Activated CD4-positive, alpha-beta T cell treated with anti-CD3 and anti-CD28 coated beads for 4 hours (primary cell): ENCODE measurements around the gene HCN4.
"Not testable (repeated sequence)": the region's sequence is repeated elsewhere in the genome, so short reads cannot be mapped to it uniquely, and the experiment has no call there.

Experiments used
- DNase-seq, 2 donors: peaks; one replicate each; pipeline ENCODE4 v3.0.0-alpha.2; 2020

Gene HCN4

GRCh38 chr15:73323374-73323955 lies 45.3 kb downstream of the HCN4 start:
- no peak for DNase-seq

GRCh38 chr15:73322665-73323373 lies 45.9 kb downstream of the HCN4 start:
- no peak for DNase-seq

- DNase-seq, result no peak
Observed at GRCh38 chr15:73321496-73322450, 47.0 kb downstream of the HCN4 start.

GRCh38 chr15:73320619-73321180 lies 48.1 kb downstream of the HCN4 start:
- no peak for DNase-seq

- no peak for DNase-seq
Observed at GRCh38 chr15:73319460-73320245, 49.1 kb downstream of the HCN4 start.

GRCh38 chr15:73318463-73319351 lies 50.1 kb downstream of the HCN4 start:
- no peak for DNase-seq

- DNase-seq, result no peak
Observed at GRCh38 chr15:73317651-73318462, 50.9 kb downstream of the HCN4 start.

GRCh38 chr15:73313861-73314260 lies 54.9 kb downstream of the HCN4 start:
- no peak for DNase-seq

- DNase-seq, result no peak
Observed at GRCh38 chr15:73308305-73308704, 60.5 kb downstream of the HCN4 start.

- DNase-seq, result no peak
Observed at GRCh38 chr15:73305331-73306211, 63.2 kb downstream of the HCN4 start.

- DNase-seq, result no peak
Observed at GRCh38 chr15:73303636-73304035, 65.1 kb downstream of the HCN4 start.

- not testable (repeated sequence) for DNase-seq
Observed at GRCh38 chr15:73300286-73300685, 68.5 kb downstream of the HCN4 start.

- no peak for DNase-seq
Observed at GRCh38 chr15:73298522-73299245, 70.1 kb downstream of the HCN4 start.

- no peak for DNase-seq
Observed at GRCh38 chr15:73296609-73297353, 72.0 kb downstream of the HCN4 start.

GRCh38 chr15:73295630-73296286 lies 73.0 kb downstream of the HCN4 start:
- DNase-seq, result no peak

- no peak for DNase-seq
Observed at GRCh38 chr15:73293773-73294172, 75.0 kb downstream of the HCN4 start.

- no peak for DNase-seq
Observed at GRCh38 chr15:73291441-73291840, 77.3 kb downstream of the HCN4 start.
